Stimulated activated memory B cell treated with anti-CD40 and anti-IgM and Interleukin-4, amounts not matched to agents 10 μg/mL and 1 μg/mL and 100 μg/mL, for 72 hours (primary cell): ENCODE results near the gene MARCHF3.

ENCODE experiments used
- ATAC-seq: fragments of 150-1000 bp; cut with Tn5 transposase; 2 replicates; pipeline ENCODE4 v1.10.0; 2021
- H3K27ac Mint-ChIP-seq: one replicate; pipeline ENCODE4 v1.8.0; 2022; ENCODE audit warnings: mild to moderate bottlenecking, mixed read lengths
- H3K27me3 Mint-ChIP-seq: one replicate; pipeline ENCODE4 v1.8.0; 2022; ENCODE audit warnings: mixed read lengths
- H3K36me3 Mint-ChIP-seq: one replicate; pipeline ENCODE4 v1.8.0; 2022; ENCODE audit warnings: mixed read lengths
- H3K4me1 Mint-ChIP-seq: one replicate; pipeline ENCODE4 v1.8.0; 2022; ENCODE audit warnings: mixed read lengths
- H3K4me3 Mint-ChIP-seq: one replicate; pipeline ENCODE4 v1.8.0; 2022; ENCODE audit warnings: mild to moderate bottlenecking, moderate library complexity, mixed read lengths
- H3K9me3 Mint-ChIP-seq: one replicate; pipeline ENCODE4 v1.8.0; 2022; ENCODE audit warnings: mixed read lengths

The MARCHF3 gene

GRCh38 chr5:126883564-126884245, 146.7 kb downstream of the MARCHF3 start:
- H3K27me3 Mint-ChIP-seq, result no peaks in the 10 kb centered on the region
- no peaks in the 10 kb centered on the region for H3K4me1 Mint-ChIP-seq
- no peaks in the 10 kb centered on the region for H3K9me3 Mint-ChIP-seq
- H3K27ac Mint-ChIP-seq, result no peak overlapping the region
- ATAC-seq, result no peak
- peaks cover 33% of the 10 kb centered on the region for H3K36me3 Mint-ChIP-seq
- H3K4me3 Mint-ChIP-seq, result no peak overlapping the region

GRCh38 chr5:126881821-126882600, 148.3 kb downstream of the MARCHF3 start:
- no peak overlapping the region for H3K4me3 Mint-ChIP-seq
- H3K27ac Mint-ChIP-seq, result no peak overlapping the region

GRCh38 chr5:126878634-126879033, 151.7 kb downstream of the MARCHF3 start:
- Mint-ChIP-seq H3K4me3 (no peak overlapping the region), H3K36me3 (peaks cover 45% of the 10 kb centered on the region), H3K4me1 (no peaks in the 10 kb centered on the region), H3K9me3 (no peaks in the 10 kb centered on the region), H3K27ac (no peak overlapping the region), H3K27me3 (no peaks in the 10 kb centered on the region)
- ATAC-seq, result no peak

More at GRCh38 chr5:126881821-126882600, 148.3 kb downstream of the MARCHF3 start:
- ATAC-seq, result no peak
- Mint-ChIP-seq H3K27me3 (no peaks in the 10 kb centered on the region), H3K36me3 (peaks cover 42% of the 10 kb centered on the region), H3K4me1 (no peaks in the 10 kb centered on the region), H3K9me3 (no peaks in the 10 kb centered on the region)

- H3K4me3 Mint-ChIP-seq, result no peak overlapping the region
- H3K9me3 Mint-ChIP-seq, result no peaks in the 10 kb centered on the region
- peaks cover 50% of the 10 kb centered on the region for H3K36me3 Mint-ChIP-seq
- no peak for ATAC-seq
- H3K27me3 Mint-ChIP-seq, result no peaks in the 10 kb centered on the region
- no peak overlapping the region for H3K27ac Mint-ChIP-seq
- H3K4me1 Mint-ChIP-seq, result no peaks in the 10 kb centered on the region
Observed at GRCh38 chr5:126878085-126878484, 152.3 kb downstream of the MARCHF3 start.

- Mint-ChIP-seq H3K27me3 (no peaks in the 10 kb centered on the region), H3K27ac (no peak overlapping the region), H3K36me3 (peaks cover 55% of the 10 kb centered on the region), H3K4me3 (no peak overlapping the region), H3K9me3 (no peaks in the 10 kb centered on the region), H3K4me1 (no peaks in the 10 kb centered on the region)
- no peak for ATAC-seq
Observed at GRCh38 chr5:126877602-126878001, 152.8 kb downstream of the MARCHF3 start.

- Mint-ChIP-seq H3K36me3 (peaks cover 78% of the 10 kb centered on the region), H3K27me3 (no peaks in the 10 kb centered on the region), H3K4me3 (no peak overlapping the region), H3K9me3 (no peaks in the 10 kb centered on the region), H3K27ac (no peak overlapping the region), H3K4me1 (no peaks in the 10 kb centered on the region)
- no peak for ATAC-seq
Observed at GRCh38 chr5:126875303-126875785, 155.0 kb downstream of the MARCHF3 start.

GRCh38 chr5:126872561-126873354, 157.6 kb downstream of the MARCHF3 start:
- no peak overlapping the region for H3K27ac Mint-ChIP-seq
- no peak for ATAC-seq
- no peaks in the 10 kb centered on the region for H3K9me3 Mint-ChIP-seq
- H3K4me1 Mint-ChIP-seq, result peaks cover 11% of the 10 kb centered on the region
- no peak overlapping the region for H3K4me3 Mint-ChIP-seq
- H3K36me3 Mint-ChIP-seq, result peaks cover 69% of the 10 kb centered on the region
- H3K27me3 Mint-ChIP-seq, result no peaks in the 10 kb centered on the region

GRCh38 chr5:126871441-126871840, 158.9 kb downstream of the MARCHF3 start:
- Mint-ChIP-seq H3K4me1 (peaks cover 11% of the 10 kb centered on the region), H3K27me3 (no peaks in the 10 kb centered on the region), H3K4me3 (no peak overlapping the region), H3K9me3 (no peaks in the 10 kb centered on the region), H3K36me3 (peaks cover 60% of the 10 kb centered on the region), H3K27ac (no peak overlapping the region)
- no peak for ATAC-seq

GRCh38 chr5:126869005-126869451, 161.3 kb downstream of the MARCHF3 start:
- ATAC-seq, result no peak
- Mint-ChIP-seq H3K9me3 (no peaks in the 10 kb centered on the region), H3K36me3 (peaks cover 47% of the 10 kb centered on the region), H3K27ac (no peak overlapping the region), H3K27me3 (no peaks in the 10 kb centered on the region), H3K4me1 (peaks cover 11% of the 10 kb centered on the region), H3K4me3 (peak overlapping the region; percentile 48)

GRCh38 chr5:126868338-126869004, 161.9 kb downstream of the MARCHF3 start:
- no peak overlapping the region for H3K27ac Mint-ChIP-seq
- H3K9me3 Mint-ChIP-seq, result no peaks in the 10 kb centered on the region
- H3K36me3 Mint-ChIP-seq, result peaks cover 42% of the 10 kb centered on the region

GRCh38 chr5:126866851-126867636, 163.3 kb downstream of the MARCHF3 start:
- H3K27me3 Mint-ChIP-seq, result no peaks in the 10 kb centered on the region

More at GRCh38 chr5:126868338-126869004, 161.9 kb downstream of the MARCHF3 start:
- Mint-ChIP-seq H3K27me3 (no peaks in the 10 kb centered on the region), H3K4me3 (no peak overlapping the region), H3K4me1 (peaks cover 11% of the 10 kb centered on the region)
- no peak for ATAC-seq

GRCh38 chr5:126865299-126865698, 165.1 kb downstream of the MARCHF3 start:
- H3K27ac Mint-ChIP-seq, result no peak overlapping the region
- no peaks in the 10 kb centered on the region for H3K27me3 Mint-ChIP-seq
- peaks cover 16% of the 10 kb centered on the region for H3K36me3 Mint-ChIP-seq
- H3K9me3 Mint-ChIP-seq, result no peaks in the 10 kb centered on the region
- no peak overlapping the region for H3K4me3 Mint-ChIP-seq
- no peak for ATAC-seq
- peaks cover 11% of the 10 kb centered on the region for H3K4me1 Mint-ChIP-seq

More at GRCh38 chr5:126866851-126867636, 163.3 kb downstream of the MARCHF3 start:
- H3K4me1 Mint-ChIP-seq, result peaks cover 11% of the 10 kb centered on the region
- H3K9me3 Mint-ChIP-seq, result no peaks in the 10 kb centered on the region
- no peak for ATAC-seq
- H3K36me3 Mint-ChIP-seq, result peaks cover 28% of the 10 kb centered on the region
- no peak overlapping the region for H3K27ac Mint-ChIP-seq
- no peak overlapping the region for H3K4me3 Mint-ChIP-seq

GRCh38 chr5:126864042-126864688, 166.2 kb downstream of the MARCHF3 start:
- H3K4me1 Mint-ChIP-seq, result peaks cover 7% of the 10 kb centered on the region
- no peak overlapping the region for H3K27ac Mint-ChIP-seq
- peaks cover 11% of the 10 kb centered on the region for H3K36me3 Mint-ChIP-seq
- H3K27me3 Mint-ChIP-seq, result no peaks in the 10 kb centered on the region
- H3K9me3 Mint-ChIP-seq, result no peaks in the 10 kb centered on the region
- ATAC-seq, result no peak
- H3K4me3 Mint-ChIP-seq, result no peak overlapping the region

- no peak overlapping the region for H3K27ac Mint-ChIP-seq
- peaks cover 18% of the 10 kb centered on the region for H3K36me3 Mint-ChIP-seq
- no peak for ATAC-seq
- no peaks in the 10 kb centered on the region for H3K27me3 Mint-ChIP-seq
- H3K9me3 Mint-ChIP-seq, result no peaks in the 10 kb centered on the region
- no peaks in the 10 kb centered on the region for H3K4me1 Mint-ChIP-seq
- no peak overlapping the region for H3K4me3 Mint-ChIP-seq
Observed at GRCh38 chr5:126863402-126863801, 167.0 kb downstream of the MARCHF3 start.
